HG03565 (cell line): ENCODE data around the gene NKX6-1.

ENCODE experiments used
- ATAC-seq: cut with Tn5 transposase; IDR thresholded peaks from one replicate; pipeline ENCODE4 v1.9.1; 2021; ENCODE audit warnings: mild to moderate bottlenecking, moderate library complexity; ENCODE audit not compliant: unreplicated experiment

NKX6-1 gene

DNA sequence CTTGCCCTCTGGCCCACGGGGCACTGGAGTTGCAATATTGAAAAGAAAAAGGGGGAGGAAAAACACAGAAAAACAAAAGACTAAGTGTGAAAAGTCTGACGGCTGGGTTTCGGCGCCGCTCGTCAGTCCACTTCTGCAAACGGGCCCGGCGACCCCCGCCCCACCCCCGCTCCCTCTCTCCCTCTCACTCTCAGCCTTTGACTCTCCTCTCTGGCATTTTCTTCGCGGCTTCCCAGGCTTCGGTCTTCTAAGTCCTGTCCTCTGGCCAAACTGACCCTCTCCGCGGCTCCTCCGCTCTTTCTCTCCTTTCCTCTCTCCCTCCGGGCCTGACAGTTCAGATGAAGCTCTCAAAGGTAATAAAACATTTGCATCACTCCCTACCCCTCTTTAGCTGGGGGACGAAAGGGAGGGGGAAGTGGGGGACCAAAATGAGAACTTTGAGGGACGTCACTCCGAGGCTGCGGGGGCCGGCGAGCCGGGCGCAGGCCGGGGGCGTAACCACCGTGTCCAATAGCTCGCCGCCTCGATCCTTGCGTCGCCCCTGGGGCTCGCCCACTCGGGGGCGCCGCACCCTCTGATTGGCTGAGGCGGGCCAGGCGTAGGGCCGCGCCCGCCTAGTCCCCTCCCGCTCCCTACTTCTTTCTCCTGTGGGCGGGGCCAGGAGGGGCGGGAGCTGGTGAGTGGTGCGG is at the start of gene NKX6-1:
Gene NKX6-1, minus strand, starts transcription at position 358 of the 689 bp plus-strand sequence. CDS start 1,064 bp downstream, outside the sequence.
- no peak for ATAC-seq

GRCh38 chr4:84547211-84547610 is 48.1 kb upstream of the NKX6-1 start:
- ATAC-seq = no peak

DNA sequence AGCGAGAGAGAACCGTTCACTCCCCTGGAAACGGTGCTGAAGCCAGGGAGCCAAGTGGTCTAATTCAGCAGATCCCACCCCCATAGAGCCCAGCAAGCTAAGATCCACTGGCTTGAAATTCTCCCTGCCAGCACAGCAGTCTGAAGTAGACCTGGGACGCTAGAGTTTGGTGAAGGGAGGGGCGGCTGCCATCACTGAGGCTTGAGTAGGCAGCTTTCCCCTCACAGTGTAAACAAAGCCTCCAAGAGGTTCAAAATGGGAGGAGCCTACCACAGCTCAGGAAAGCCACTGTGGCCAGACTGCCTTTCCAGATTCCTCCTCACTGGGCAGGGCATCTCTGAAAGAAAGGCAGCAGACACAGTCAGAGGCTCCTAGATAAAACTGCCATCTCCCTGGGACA is 46.0 kb upstream of the NKX6-1 start:
- no peak for ATAC-seq

- ATAC-seq = no peak
Measured at GRCh38 chr4:84535901-84536300, 36.8 kb upstream of the NKX6-1 start.

- ATAC-seq = no peak
Measured at GRCh38 chr4:84531689-84532088, 32.6 kb upstream of the NKX6-1 start.

GRCh38 chr4:84530871-84531270 is 31.8 kb upstream of the NKX6-1 start:
- no peak for ATAC-seq

GRCh38 chr4:84530454-84530853 is 31.4 kb upstream of the NKX6-1 start:
- ATAC-seq = no peak

DNA sequence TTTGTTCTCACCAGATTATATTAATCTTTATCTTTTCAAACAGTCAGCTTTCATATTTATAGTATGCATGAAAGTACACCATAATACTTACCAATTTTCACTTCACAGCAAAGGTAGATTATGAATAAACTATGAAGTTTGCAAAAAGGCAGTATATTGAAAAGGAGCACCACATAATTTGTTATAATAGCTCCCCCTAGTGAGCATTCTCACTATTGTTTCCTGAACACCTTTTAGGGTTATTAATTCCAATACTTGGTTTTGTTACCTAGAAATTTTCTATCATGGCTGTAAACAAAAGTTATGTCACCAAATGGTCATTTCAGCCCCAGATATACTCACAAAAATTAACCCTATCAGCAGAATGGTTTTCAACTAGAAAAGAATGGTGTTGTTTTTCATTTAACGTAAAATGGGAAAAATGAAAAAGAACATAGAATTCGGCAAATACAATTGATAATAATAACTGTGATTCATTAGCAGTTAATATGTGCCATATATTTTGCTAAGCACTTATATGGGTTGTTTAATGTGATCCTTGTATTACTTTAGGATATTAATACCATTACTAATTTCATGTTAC is 30.2 kb upstream of the NKX6-1 start:
- ATAC-seq = peak; percentile 63

DNA sequence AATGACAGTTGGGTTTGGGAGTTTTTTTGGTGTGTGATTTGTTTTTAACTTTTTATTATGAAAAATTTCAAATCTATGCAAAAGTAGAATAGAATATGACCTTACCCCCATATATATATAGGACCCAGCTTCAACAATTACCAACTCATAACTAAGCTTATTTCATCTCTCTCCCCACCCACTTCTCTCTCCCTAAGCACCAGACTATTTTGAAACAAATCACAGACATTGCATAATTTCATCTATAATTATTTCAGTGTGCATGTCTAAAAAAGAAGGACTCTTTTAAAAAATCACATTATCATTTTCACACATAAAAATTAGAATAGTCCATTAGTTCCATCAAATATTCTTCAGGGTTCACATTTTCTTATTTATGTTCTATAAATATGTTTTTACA is 28.3 kb upstream of the NKX6-1 start:
- ATAC-seq = no peak

DNA sequence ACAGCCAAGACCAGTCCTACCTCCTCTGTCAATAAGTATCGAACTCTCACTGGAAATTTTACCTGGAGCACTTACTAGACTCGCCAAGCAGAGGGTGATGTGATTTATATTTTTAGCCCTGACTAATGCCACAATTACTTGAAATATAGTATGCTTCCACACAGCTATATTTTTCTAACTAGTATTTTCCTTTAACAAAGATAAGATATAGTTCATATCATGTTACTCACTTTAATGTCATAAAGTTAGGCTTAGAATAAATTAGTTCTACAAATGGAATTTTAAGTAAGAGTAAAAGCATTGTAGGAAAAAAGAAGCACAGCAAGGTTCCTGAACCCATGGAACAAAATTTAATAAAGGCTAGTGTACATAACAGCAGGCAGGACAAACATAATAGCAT is 16.0 kb upstream of the NKX6-1 start:
- ATAC-seq = no peak

GRCh38 chr4:84512277-84512676 is 13.2 kb upstream of the NKX6-1 start:
- no peak for ATAC-seq

DNA sequence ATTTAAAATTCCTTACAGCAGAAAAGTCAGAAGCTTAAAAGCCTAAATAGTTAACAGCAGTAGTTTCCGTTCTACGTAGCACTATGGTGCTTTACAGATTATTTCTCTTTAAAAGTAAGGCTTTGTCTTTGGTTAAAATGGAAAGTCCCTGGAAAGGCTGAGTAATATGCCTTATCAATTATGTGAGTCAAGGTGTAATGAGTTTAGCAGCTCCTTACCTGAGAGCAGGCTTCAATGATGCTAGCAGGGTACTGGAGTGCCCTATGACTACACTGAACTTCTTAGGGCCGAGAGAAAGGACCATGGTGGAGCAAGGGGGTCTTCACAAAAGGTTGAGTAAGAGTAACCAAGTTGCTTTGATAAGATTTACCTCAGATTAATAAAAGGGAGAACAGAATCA is 12.6 kb upstream of the NKX6-1 start:
- ATAC-seq = no peak

- no peak for ATAC-seq
Measured at GRCh38 chr4:84507941-84508340, 8.8 kb upstream of the NKX6-1 start.

DNA sequence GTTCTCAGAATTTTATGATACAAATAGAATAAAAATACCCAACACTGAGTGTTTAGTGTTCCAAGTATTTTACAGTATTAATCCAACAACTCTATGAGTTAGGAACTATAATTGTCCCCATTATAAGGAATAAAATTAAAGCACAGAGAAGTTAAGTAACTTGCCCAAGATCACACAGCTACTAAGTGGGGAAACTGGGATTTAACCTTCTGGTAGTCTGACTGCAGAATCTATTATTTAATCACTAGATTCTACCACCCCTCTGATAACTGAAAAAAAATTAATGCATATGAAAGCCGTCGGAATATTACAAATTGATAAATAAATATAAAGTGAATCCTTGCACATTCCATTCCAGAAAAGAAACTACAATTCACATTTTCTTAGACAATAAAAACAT is 5.7 kb upstream of the NKX6-1 start:
- no peak for ATAC-seq

DNA sequence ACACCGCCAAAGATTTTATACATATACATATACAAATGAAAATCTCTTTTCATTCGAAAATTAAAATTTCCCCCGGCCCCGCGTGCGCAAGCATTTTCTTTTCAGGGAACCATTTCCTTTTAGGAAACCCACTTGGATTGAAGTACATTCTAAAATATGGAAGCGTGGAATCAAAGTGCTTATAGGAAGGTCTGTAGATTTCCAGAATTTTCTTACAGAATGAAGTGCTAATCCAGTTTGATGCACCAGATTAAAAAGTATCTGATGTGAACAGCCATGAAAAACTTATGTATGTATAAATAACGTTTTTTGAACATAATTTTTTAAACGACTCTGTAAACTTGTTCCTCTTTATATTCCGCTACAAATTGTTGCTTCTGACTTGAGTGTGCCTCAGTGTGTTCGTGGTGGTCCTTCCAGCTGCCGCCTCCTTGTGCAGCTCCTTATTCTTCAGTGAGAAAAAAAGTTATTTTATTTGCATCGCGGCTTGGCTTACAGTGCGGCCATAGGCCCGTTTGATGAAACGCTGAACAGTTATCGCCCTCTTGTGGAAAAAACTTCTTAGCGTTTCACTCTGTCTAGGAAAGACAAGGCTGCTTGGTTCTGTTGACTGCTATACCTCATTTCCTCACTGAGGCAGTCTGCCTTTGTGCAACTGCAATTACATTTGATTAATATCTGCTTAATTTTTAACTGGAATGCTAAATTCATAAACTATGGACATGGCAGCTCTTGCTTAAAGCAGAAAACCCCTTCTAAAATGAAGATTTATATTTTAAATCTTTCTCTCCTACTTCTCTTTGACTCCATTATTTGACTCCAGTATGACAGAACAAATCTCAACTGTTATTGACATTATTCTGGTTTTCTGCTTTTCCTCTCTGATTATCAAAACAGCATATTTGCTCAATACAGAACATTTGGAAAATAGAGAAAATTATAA is 4.7 kb upstream of the NKX6-1 start:
- ATAC-seq = peak; percentile 87

GRCh38 chr4:84502955-84503373 is 3.9 kb upstream of the NKX6-1 start:
- ATAC-seq = no peak

DNA sequence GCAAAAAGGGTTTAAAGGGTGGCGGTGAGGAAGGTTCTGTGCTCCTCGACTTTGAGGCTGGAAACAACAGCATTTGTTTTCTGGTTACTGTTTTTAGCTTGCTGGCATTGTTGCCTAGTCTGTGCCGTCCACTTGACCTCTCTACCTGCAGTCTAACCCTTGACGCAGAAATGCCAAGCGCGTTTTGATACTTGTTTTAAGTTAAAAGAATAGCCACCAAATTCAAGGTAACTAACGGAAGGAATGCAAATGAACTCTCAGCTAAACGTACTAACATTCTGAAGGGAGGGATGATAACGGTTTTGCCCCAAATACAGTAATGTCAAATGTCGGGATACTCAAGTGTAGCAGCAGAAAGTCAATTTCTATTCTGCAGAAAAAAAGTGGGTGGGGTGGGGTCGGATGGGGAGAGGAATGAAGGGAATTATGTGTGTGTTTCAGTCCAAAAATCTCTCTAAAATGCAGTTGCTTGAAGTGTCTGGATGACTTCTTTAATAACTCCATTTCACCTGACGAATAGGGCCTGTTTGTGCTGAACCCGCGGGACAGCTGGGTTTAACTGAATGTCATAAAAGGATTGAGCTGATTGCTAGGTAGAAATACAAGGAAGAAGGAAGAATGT is 3.4 kb upstream of the NKX6-1 start:
- no peak for ATAC-seq

GRCh38 chr4:84501721-84502267 is 2.7 kb upstream of the NKX6-1 start:
- ATAC-seq = no peak

DNA sequence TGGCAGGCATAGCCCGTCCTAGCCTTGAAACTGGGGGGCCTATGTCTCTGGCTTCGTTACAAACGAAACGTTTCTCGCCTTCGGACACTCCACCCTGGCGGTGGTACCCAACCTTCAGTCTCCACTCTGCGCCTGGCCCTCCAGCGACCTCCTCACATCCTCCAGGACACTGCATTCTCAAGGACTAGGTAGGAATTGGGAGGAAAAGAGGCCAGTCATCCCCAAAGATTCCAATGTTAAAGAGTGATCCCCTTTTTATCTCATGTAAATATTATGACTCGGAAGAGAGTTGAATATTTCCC is 2.1 kb upstream of the NKX6-1 start:
- ATAC-seq = no peak

- ATAC-seq = no peak
Measured at GRCh38 chr4:84500386-84501201, 1.5 kb upstream of the NKX6-1 start.
